Stimulated activated CD4-positive, alpha-beta T cell treated with anti-CD3 and anti-CD28 coated beads, Interleukin-12 subunit alpha, Interleukin-12 subunit beta, amount 100 ng/mL, for 24 hours (primary cell): Measurements from ENCODE around the gene KIF12.

Experiments
- DNase-seq, 2 experiments: peaks; one replicate each; pipeline ENCODE4 v3.0.0-alpha.2; 2020; ENCODE audit warnings: low read depth in 2 of 2

KIF12 gene

DNA sequence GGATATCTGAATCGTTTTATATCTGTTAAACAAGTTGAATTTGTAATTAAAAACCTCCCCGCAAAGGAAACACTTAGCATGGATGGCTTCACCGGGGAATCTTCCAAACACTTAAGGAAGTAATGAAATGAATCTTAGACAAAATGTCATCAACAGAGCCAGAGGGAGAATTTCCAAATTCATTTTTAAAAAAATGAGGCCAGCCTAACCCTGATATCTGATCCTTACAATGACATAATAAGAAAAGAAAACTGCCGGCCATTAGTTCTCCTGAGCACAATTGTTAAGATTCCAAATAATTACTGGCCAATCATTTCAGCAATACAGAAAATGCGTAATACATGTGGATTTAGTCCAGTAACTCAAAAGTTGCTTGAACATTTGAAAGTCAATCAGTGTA, 6.1 kb upstream of the KIF12 start:
- DNase-seq = no peak

DNA sequence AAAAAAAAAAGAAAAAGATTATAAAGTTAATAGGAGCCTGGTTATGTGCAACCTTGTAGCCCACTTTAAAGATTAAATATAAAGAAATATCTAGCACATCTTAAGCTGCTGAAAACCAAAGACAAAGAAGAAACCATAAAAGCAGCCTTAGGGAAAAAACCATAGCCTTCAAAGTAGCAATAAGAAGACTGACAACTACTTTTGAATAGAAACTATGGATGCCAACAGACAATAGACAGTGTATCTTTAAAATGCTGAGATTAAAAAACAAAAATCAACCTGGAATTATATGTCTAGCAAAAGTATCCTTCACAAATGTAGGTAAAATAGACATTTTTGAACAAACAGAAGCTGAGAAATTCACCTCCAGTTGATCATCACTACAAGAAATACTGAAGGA, 3.4 kb upstream of the KIF12 start:
- no peak for DNase-seq

GRCh38 chr9:114100536-114100935, 1.4 kb upstream of the KIF12 start:
- DNase-seq = no peak

GRCh38 chr9:114099669-114100270, 678 bp upstream of the KIF12 start:
- no peak for DNase-seq

DNA sequence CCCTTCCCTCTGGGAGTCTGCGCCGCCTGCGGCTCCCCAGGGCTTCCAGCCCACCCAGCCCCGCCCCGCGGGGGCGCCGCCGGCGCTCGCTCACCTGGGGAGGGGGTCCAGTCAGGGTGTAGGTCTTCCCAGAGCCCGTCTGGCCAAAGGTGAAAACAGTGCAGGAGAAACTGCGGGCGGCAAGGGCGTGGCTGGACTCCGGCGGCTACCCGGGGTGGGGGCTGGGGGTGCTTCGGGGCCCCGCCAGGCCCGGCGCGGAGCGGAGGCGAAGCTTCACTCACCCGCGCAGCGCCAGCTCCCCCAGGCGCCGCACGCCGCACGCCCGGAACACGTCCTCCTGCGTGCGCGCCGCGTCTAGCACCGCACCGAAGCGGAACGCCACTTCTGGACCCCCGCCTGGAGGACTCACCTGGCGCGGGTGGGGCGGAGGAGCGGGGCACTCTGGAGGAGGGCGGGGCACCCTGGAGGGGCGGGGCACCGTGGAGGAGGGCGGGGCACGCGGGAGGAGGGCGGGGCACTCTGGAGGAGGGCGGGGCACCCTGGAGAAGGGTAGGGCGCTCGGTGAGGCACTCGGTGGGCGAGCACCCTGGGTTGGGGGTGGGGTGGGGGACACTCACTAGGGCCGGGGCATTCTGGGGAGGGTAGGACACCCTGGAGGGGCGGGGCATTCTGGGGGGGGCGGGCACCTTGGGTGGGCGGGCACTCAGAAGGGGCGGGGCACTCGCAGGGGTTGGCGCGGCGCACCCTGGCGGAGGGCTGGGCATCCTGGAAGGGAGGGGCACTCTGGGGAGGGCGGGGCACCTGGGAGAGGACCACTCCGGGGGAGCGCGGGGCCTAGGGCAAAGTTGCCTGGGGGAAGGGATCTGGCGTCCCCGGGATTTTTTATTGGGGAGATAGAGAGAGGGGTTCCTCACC, 814 bp downstream of the KIF12 start:
- DNase-seq = peak in 1 of 2 experiments; percentile 7

DNA sequence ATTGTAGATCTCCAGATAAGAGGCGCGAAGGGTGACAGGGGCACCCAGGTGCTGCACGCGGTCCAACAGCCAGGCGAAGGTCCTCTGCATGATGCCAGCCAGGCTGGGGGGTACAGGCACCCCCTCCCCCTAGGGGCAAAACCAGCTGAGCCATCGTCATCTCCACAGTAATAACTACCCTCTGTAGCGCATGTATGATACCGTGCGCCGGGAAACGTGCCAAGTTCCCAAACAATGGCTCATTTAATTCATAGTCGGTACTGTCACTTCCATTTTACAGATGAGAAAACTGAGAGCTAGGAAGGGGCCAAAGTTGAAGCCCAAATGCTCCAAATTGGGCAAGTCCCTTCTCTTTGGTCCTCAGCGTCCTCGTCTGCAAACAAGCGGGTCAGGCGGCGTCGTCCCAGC, 1.5 kb downstream of the KIF12 start:
- no peak for DNase-seq

- DNase-seq = no peak
These were observed 2.1 kb downstream of the KIF12 start for GRCh38 chr9:114096866-114097612.

DNA sequence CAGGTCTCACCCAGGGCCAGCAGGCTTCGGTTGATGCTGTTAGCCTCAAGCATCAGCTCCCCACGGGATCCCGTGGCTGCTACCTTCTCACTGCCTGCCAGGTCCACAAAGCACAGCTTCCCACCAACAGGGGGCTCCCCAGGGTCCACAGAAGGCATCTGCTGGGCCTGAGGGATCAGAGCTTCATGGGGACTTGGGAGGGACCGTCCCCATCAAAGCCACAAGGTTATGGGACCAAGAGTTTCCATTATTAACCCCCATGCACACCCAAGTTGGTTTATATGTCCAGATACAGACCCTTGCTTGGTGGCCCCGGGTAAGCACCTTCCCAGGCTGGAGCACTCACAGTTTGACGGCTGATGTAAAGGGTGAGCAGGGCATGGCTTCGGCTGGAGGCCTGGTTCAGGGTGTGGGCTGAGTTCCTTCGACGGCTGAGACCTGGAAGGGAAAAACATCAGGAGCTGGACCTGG, 3.0 kb downstream of the KIF12 start:
- no peak for DNase-seq

- no peak for DNase-seq
These were observed 4.1 kb downstream of the KIF12 start for GRCh38 chr9:114094971-114095370.

DNA sequence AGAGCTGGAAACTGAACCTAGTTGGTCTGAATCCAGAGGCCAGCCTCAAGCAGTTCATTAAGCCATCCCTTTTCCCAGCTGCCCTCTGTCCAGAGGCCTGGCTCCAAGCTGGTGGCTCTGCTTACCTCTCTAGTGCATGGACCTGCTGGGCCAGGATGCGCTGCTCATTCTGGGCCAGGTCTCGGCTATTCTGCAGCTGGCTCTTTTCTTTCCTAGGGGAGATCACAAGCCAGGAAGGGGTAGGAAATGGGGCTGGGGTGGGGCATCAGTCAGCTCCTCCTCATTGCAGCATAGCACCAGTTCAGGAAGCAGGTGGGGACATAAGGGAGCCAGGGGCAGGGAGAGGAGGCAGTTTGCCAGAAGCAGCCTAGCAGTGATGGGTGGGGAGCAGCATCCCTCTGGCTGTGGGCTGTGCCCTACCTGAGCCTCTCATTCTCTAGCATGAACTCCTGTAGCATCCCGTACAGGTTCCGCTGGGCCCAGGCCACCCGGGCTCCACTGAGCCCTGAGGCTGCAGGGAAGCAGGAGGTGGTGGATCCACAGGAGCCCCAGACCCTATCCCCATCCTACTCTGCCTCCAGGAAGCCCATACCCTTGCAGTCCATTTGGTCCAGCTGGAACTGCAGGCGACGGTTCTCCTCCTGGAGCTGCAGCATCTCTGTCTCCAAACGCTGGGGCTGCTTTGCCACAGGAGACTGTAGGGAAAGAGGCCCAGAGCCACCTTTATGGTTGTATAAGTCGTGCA, 5.2 kb downstream of the KIF12 start:
- DNase-seq = no peak

DNA sequence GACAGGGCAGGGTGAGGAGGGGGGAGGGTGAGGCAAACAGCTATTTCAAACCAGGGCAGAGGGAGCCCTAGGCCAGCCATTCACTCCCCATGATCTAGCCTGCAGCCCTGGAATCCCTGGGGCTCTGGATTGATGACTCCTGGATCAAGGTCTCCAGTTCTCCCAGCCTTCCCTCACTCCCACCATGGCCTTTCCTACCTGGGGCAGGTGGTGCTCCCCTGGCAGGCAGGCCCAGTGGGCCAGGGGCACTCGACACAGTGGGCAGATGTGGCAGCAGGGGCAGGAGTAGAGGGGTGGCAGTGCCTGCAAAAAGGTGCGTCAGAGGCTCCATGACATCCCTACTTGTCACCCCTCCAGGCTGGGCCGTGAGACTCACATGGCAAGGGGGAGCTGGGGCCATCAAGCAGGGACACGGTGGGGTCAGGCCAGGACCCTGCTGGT, 6.0 kb downstream of the KIF12 start:
- DNase-seq = no peak

DNA sequence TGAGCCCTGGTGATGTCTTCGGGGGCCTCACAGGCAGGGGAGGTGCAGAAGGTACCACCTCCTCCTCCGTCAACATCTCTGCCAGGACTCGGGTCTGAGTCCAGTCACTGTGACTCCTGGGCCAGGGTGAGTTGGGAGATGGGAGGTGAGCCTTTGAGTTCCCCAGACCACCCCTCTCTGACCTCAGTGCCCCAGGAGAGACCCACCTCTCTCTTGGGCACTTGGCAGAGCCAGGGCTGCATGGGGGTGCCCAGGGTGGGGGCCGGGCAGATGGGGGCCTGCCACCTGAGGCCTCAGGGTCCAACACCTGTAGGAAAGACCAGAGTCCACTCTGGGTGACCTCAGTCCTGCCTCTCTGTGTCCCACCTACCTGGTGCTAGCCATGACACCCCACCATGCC, 6.8 kb downstream of the KIF12 start:
- DNase-seq = no peak

- DNase-seq = no peak
These were observed 7.4 kb downstream of the KIF12 start for GRCh38 chr9:114091711-114092110.

- DNase-seq = no peak
These were observed 8.3 kb downstream of the KIF12 start for GRCh38 chr9:114090798-114091197.

DNA sequence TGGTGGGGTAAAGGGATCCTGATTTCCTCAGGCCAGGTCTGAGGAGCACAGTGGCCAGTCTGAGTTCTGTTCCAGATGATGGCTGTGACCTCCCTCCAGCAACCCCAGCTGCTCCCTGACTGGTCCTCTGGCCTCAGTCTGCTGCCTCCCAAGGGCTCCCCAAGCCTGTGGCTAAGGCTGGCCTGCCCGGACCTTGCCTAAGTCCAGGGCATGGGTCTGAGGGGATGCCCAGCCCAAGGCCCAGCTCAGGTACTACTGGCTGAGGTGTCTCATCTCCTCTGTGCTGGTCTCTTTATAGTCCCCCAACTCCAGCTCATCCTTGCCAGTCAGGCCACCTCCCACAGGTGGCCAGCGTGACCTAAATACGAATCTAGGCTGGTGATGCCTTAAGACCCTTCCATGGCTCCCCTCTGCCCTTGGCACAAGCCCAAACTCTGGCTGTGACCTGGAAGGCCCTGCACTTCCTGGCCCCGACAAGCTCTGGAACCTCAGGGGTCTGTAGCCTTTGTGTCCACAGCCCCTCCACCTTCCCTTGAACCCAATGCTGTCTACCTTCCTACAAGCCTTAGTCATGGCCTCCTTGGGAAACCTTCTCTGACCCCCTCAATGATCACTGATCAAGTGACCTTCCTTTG, 9.8 kb downstream of the KIF12 start:
- DNase-seq = no peak

GRCh38 chr9:114088571-114089170, 10.4 kb downstream of the KIF12 start:
- no peak for DNase-seq

GRCh38 chr9:114087721-114088120, 11.4 kb downstream of the KIF12 start:
- no peak for DNase-seq

DNA sequence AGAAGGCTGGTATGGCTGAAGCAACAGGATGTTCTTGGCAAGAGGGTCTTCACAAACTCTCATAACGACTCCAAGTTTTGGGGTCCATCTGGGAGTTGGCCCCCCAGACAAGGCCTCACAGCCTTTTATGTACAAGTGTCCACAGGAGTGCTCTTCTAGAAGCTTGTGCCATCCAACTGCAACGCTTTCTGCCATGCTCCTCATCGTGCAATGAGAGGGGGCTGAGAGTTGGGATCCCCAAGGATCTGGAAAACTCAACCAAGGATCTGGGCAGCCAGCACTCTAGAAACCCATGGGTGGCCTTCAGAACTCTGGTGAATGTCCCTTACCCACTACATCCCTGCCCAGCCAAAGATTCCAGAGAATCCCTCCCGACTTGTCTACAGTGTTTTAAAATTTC, 12.5 kb downstream of the KIF12 start:
- DNase-seq = no peak

DNA sequence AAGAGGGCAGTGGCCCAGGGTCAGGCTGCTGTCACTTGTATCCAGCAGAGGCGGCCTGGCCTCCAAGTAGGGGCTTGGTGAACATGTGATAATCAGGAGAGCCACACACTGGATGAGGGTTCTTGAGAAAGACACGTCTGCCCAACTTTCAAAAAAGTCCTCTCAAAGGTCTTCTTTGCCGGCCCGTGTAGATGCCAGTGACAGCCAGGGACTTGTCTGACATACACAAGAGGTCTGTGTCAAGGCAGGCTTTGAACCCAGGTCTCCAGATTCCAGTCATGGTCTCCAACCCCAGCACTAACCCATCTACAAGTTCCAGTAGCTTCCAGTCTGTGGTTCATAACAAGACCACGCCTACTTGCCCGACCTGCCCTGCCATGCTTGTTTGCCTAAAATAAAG, 13.1 kb downstream of the KIF12 start:
- DNase-seq = no peak

DNA sequence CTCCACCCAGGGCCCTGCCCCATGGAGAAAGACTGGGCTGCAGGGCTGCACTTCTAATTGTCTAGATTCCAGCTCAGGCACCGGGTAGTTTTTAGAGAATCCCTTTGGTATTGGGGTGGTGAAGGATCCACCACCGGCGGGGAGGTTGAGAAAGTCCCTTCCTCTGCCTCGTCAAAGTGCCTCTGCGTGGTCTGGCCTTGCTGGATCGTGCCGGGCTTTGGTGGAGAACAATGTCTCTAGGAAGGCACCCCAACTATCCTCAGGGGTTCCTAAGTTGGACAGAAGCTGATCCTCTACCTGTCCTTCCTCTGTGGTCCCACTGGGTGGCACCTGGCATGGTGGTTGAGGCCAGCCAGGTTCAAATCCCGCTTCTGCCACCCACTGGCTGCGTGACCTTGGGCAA, 13.7 kb downstream of the KIF12 start:
- DNase-seq = no peak
